ENCODE results near the gene ZNF341. TPM values are rescaled to one million over a fixed set of nuclear protein-coding genes. Genes with fewer than 3 reads are reported as not detected.

Gene ZNF341
- total and polyA plus RNA-seq, 2 of the 8 experiments (the other 6 are each of a cell fraction or from before 2014, with no cell fraction given), result 5.8 to 6.4 TPM

DNA sequence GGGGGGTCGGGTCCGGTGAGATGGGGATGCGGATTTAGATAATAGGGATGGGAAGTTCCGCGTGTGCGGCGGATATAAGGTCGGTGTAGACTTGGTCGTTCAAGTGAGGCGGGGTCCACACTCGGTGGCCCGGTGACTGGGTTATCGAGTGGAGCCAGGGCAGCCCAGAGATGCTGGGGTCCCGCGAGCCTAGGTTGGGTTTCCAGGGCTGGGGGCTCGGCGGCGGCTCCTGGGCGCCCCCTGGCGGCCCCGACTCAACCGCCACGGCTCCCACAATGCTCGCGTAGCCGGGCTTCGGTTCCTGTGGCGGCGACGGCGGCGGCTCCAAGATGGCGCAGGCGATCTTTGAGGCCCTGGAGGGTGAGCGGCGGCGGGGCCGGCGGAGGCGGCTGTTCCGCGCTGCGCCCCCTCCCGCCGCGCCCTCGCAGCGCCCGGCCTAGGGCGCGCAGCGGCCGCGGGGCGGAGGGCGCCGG lies at the start of gene ZNF341 (continued):
- TF ChIP-seq SIRT6 (IDR thresholded peaks at IDR 0.05; ENCODE audit: low read length) (no peak), SP2 (IDR thresholded peaks at IDR 0.05; ENCODE audit: low read length) (no peak), RAD21 (IDR thresholded peaks at IDR 0.05 in 1 of 2, conservative IDR thresholded peaks at IDR 0.05 in 1 of 2; ENCODE audit: low read depth in 2 of 2, low read length in 2 of 2) (peak; percentile 72 to 84), KDM5A (IDR thresholded peaks at IDR 0.05; ENCODE audit: low read length) (no peak), TAF7 (optimal IDR thresholded peaks at IDR 0.05; ENCODE audit: borderline replicate concordance, low read depth, low read length) (peak; percentile 20), KDM4A (IDR thresholded peaks at IDR 0.05; ENCODE audit: low read depth, low read length, severe bottlenecking) (no peak), GABPA (IDR thresholded peaks at IDR 0.05; ENCODE audit: borderline replicate concordance, insufficient read depth, low read length) (no peak), EGR1 (IDR thresholded peaks at IDR 0.05; ENCODE audit: borderline replicate concordance, low read depth, low read length) (no peak), RFX5 (IDR thresholded peaks at IDR 0.05; ENCODE audit: borderline replicate concordance, low read depth, low read length) (no peak), EZH2 (IDR thresholded peaks at IDR 0.05; ENCODE audit: low read depth, low read length, severe bottlenecking) (no peak), TAF1 (IDR thresholded peaks at IDR 0.05; ENCODE audit: low read depth, low read length) (peak; percentile 70), NANOG (IDR thresholded peaks at IDR 0.05; ENCODE audit: insufficient read depth, low read depth, low read length, poor library complexity, severe bottlenecking) (peak; percentile 3), CEBPB (IDR thresholded peaks at IDR 0.05; ENCODE audit: low read depth, low read length) (no peak), SP1 (IDR thresholded peaks at IDR 0.05; ENCODE audit: low read depth, low read length) (no peak), KDM1A (IDR thresholded peaks at IDR 0.05; ENCODE audit: borderline replicate concordance, low read length) (no peak), JUND (IDR thresholded peaks at IDR 0.05; ENCODE audit: low read length) (no peak), POU5F1 (IDR thresholded peaks at IDR 0.05; ENCODE audit: low read depth, low read length) (no peak), GTF2F1 (IDR thresholded peaks at IDR 0.05; ENCODE audit: borderline replicate concordance, low read depth, low read length) (no peak; the same call in 1 of the 2 replicates), CHD1 (IDR thresholded peaks at IDR 0.05; ENCODE audit: low read depth, low read length) (no peak), HDAC6 (IDR thresholded peaks at IDR 0.05; ENCODE audit: low read depth, low read length) (no peak)
- TF ChIP-seq, protein P1, sequence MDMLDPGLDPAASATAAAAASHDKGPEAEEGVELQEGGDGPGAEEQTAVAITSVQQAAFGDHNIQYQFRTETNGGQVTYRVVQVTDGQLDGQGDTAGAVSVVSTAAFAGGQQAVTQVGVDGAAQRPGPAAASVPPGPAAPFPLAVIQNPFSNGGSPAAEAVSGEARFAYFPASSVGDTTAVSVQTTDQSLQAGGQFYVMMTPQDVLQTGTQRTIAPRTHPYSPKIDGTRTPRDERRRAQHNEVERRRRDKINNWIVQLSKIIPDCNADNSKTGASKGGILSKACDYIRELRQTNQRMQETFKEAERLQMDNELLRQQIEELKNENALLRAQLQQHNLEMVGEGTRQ (IDR thresholded peaks at IDR 0.05; ENCODE audit: low read length), result 0 out of 2 replicates have a peak, but pooled peaks have one; percentile 5
- TF ChIP-seq, protein P2, sequence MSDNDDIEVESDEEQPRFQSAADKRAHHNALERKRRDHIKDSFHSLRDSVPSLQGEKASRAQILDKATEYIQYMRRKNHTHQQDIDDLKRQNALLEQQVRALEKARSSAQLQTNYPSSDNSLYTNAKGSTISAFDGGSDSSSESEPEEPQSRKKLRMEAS (IDR thresholded peaks at IDR 0.05), result no peak; the same call in none of the 2 replicates

Data from H1 (cell line).